Fibroblast of lung (primary cell): ENCODE results near the gene THY1. TPM values are rescaled to one million over a fixed set of nuclear protein-coding genes. Genes with fewer than 3 reads are reported as not detected.
"Not testable (repeated sequence)": the region's sequence is repeated elsewhere in the genome, so short reads cannot be mapped to it uniquely, and the experiment has no call there.

Experiments used
- DNase-seq, 2 donors: peaks; one replicate each; pipeline versions ENCODE4 v3.0.0 to v3.0.0-alpha.2; 2010; ENCODE audit warnings: low read depth in 2 of 2
- H2AFZ ChIP-seq: 2 replicates; pipeline ENCODE4 v1.5.1; 2012; ENCODE audit warnings: low read length, control low read depth, inconsistent platforms
- H3K27ac ChIP-seq: 2 replicates; pipeline ENCODE4 v1.5.1; 2011; ENCODE audit warnings: low read length, control low read depth; ENCODE audit not compliant: insufficient read depth
- H3K27me3 ChIP-seq: 2 replicates; pipeline ENCODE4 v1.5.1; 2011; ENCODE audit warnings: mild to moderate bottlenecking, low read length; ENCODE audit not compliant: control insufficient read depth, insufficient read depth
- H3K36me3 ChIP-seq: 2 replicates; pipeline ENCODE4 v1.5.1; 2011; ENCODE audit warnings: low read length; ENCODE audit not compliant: control insufficient read depth, insufficient read depth
- H3K4me1 ChIP-seq: 2 replicates; pipeline ENCODE4 v1.5.1; 2011; ENCODE audit warnings: low read length; ENCODE audit not compliant: control insufficient read depth, insufficient read depth; ENCODE audit errors: extremely low read depth
- H3K4me2 ChIP-seq: 2 replicates; pipeline ENCODE4 v1.5.1; 2011; ENCODE audit warnings: low read length, control low read depth; ENCODE audit not compliant: insufficient read depth; ENCODE audit errors: extremely low read depth
- H3K4me3 ChIP-seq, 4 experiments: fragments of 200-600 bp in 1 of 4; sonication (generic) in 1 of 4; replicated peaks in 1 of 4; 2 replicates each; pipeline ENCODE4 v1.5.1; 2011 to 2016; ENCODE audit warnings: low read length in 4 of 4, low read depth in 3 of 4, mild to moderate bottlenecking in 3 of 4, control low read depth in 2 of 4, inconsistent platforms in 1 of 4, mixed read lengths in 1 of 4; ENCODE audit not compliant: insufficient read depth in 1 of 4; ENCODE audit errors: control extremely low read depth in 1 of 4
- H3K79me2 ChIP-seq: 2 replicates; pipeline ENCODE4 v1.5.1; 2012; ENCODE audit warnings: mild to moderate bottlenecking, low read length, inconsistent platforms; ENCODE audit not compliant: control insufficient read depth, insufficient read depth
- H3K9ac ChIP-seq: 2 replicates; pipeline ENCODE4 v1.5.1; 2011; ENCODE audit warnings: mild to moderate bottlenecking, low read length, control low read depth; ENCODE audit not compliant: insufficient read depth
- H3K9me3 ChIP-seq: 2 replicates; pipeline ENCODE4 v1.5.1; 2012; ENCODE audit warnings: low read depth, low read length; ENCODE audit not compliant: control insufficient read depth, insufficient read depth
- H4K20me1 ChIP-seq: 2 replicates; pipeline ENCODE4 v1.5.1; 2011; ENCODE audit warnings: low read length; ENCODE audit not compliant: control insufficient read depth, insufficient read depth; ENCODE audit errors: extremely low read depth
- CTCF ChIP-seq, 2 donors: IDR thresholded peaks in 1 of 2; conservative IDR thresholded peaks in 1 of 2; 1 replicate in 1 of 2; 2 replicates in 1 of 2; pipeline ENCODE4 v1.5.1; 2011 to 2012; ENCODE audit warnings: low read length in 2 of 2, control low read depth in 1 of 2, inconsistent platforms in 1 of 2, low read depth in 1 of 2, mild to moderate bottlenecking in 1 of 2
- EZH2 ChIP-seq: IDR thresholded peaks from 2 replicates; pipeline ENCODE4 v1.5.1; 2012; ENCODE audit warnings: low read length, control low read depth, mild to moderate bottlenecking; ENCODE audit errors: missing control alignments
- polyA plus RNA-seq, 2 donors: library from polyadenylated mRNA; depleted of rRNA in 1 of 2; stranded (reverse) in 1 of 2; unstranded in 1 of 2; fragments of >200 nt; gene quantifications; 2 replicates each; pipeline ENCODE4 v1.2.1, GENCODE V29; 2011 to 2012; ENCODE audit warnings: missing spikeins in 1 of 2
- total RNA-seq: library from RNA; depleted of rRNA; stranded (reverse); fragments of >200 nt; gene quantifications from 2 replicates; pipeline ENCODE4 v1.2.1, GENCODE V29; 2014

Gene THY1
- total and polyA plus RNA-seq, 2 donors (not counting 1 experiment from before 2014, with no cell fraction given) = 292 to 824 TPM

- Histone ChIP-seq H3K27ac (no peak overlapping the region), H3K4me1 (peaks cover 19% of the 10 kb centered on the region)
- DNase-seq = no peak
These were observed 36.5 kb upstream of the THY1 start for GRCh38 chr11:119459293-119459976.

GRCh38 chr11:119455708-119456107 lies 32.7 kb upstream of the THY1 start:
- not testable (repeated sequence) for H2AFZ ChIP-seq, H3K27ac ChIP-seq, H3K79me2 ChIP-seq, H3K36me3 ChIP-seq, H3K4me3 ChIP-seq, H3K27me3 ChIP-seq, H3K9me3 ChIP-seq, H4K20me1 ChIP-seq, DNase-seq, H3K4me2 ChIP-seq, H3K4me1 ChIP-seq, H3K9ac ChIP-seq

More at GRCh38 chr11:119459293-119459976, 36.5 kb upstream of the THY1 start:
- Histone ChIP-seq H3K4me2 (no peak overlapping the region), H3K4me3 (no peak overlapping the region), H2AFZ (no peak overlapping the region), H3K9me3 (no peaks in the 10 kb centered on the region), H3K36me3 (no peaks in the 10 kb centered on the region), H3K27me3 (no peaks in the 10 kb centered on the region), H3K79me2 (no peaks in the 10 kb centered on the region), H4K20me1 (no peaks in the 10 kb centered on the region), H3K9ac (peak overlapping the region; percentile 16)
- no peak for TF ChIP-seq EZH2

- H3K27ac ChIP-seq, H3K79me2 ChIP-seq, H4K20me1 ChIP-seq, H3K36me3 ChIP-seq, H3K4me2 ChIP-seq, H3K27me3 ChIP-seq, H3K4me1 ChIP-seq, H3K9me3 ChIP-seq, H3K9ac ChIP-seq, H3K4me3 ChIP-seq, DNase-seq, H2AFZ ChIP-seq: not testable (repeated sequence)
These were observed 32.3 kb upstream of the THY1 start for GRCh38 chr11:119455241-119455640.

GRCh38 chr11:119453881-119454280 lies 30.9 kb upstream of the THY1 start:
- Histone ChIP-seq H3K9ac (no peak overlapping the region), H3K4me3 (no peak overlapping the region)

More at GRCh38 chr11:119453881-119454280, 30.9 kb upstream of the THY1 start:
- H3K9me3 ChIP-seq = no peaks in the 10 kb centered on the region
- no peak overlapping the region for H2AFZ ChIP-seq
- no peaks in the 10 kb centered on the region for H3K27me3 ChIP-seq
- no peaks in the 10 kb centered on the region for H3K4me1 ChIP-seq
- H3K4me2 ChIP-seq = no peak overlapping the region
- H3K36me3 ChIP-seq = no peaks in the 10 kb centered on the region
- no peaks in the 10 kb centered on the region for H3K79me2 ChIP-seq
- DNase-seq = no peak
- TF ChIP-seq EZH2 (no peak), CTCF (conservative IDR thresholded peaks at IDR 0.05 in 1 of 2, IDR thresholded peaks at IDR 0.05 in 1 of 2; ENCODE audit: low read depth in 1 of 2, low read length in 2 of 2) (no peak)
- no peaks in the 10 kb centered on the region for H4K20me1 ChIP-seq
- H3K27ac ChIP-seq = no peak overlapping the region
